Measurements from ENCODE around the gene CEP95. TPM values are rescaled to one million over a fixed set of nuclear protein-coding genes. Genes with fewer than 3 reads are reported as not detected.

CEP95 gene
- total RNA-seq, 1 experiment from 2014 or later: 77.0 TPM

- no peak overlapping the region for H3K4me2 ChIP-seq (ENCODE audit: low read length)
- no TSS peak for BruUV-seq (replicated peaks)
- peaks cover 58 to 60% of the 10 kb centered on the region in 2 experiments for H3K36me3 ChIP-seq (ENCODE audit: control insufficient read depth in 1 of 2, insufficient read depth in 2 of 2, low read length in 2 of 2)
- H3K9me2 ChIP-seq (ENCODE audit: insufficient read depth): no peaks in the 10 kb centered on the region
- intact Hi-C loops (cut with micrococcal nuclease): no loop called here
- RAD21 ChIA-PET (ENCODE audit: low non-redundant PET in 1 of 2, low total read pairs in 2 of 2, uncharacterized antibody in 2 of 2, unreplicated experiment in 2 of 2): no interaction called here
- H3K27me3 ChIP-seq (ENCODE audit: insufficient read depth, low read length): no peaks in the 10 kb centered on the region
- no peak overlapping the region for H3K27ac ChIP-seq (ENCODE audit: low read depth, low read length)
- ATAC-seq (no peak), DNase-seq (ENCODE audit: low read depth, low spot score) (no peak)
- H3K4me3 ChIP-seq (replicated peaks in 1 of 2; ENCODE audit: low read depth in 1 of 2, low read length in 2 of 2): no peak overlapping the region
- peaks cover 18 to 70% of the 10 kb centered on the region in 2 experiments for H3K4me1 ChIP-seq (ENCODE audit: control insufficient read depth in 1 of 2, insufficient read depth in 2 of 2, low read length in 2 of 2)
- TF ChIP-seq POLR2A (IDR thresholded peaks at IDR 0.05; ENCODE audit: borderline replicate concordance, extremely low read depth, insufficient read depth, insufficient read length) (no peak), EGR1 (IDR thresholded peaks at IDR 0.05; ENCODE audit: low read depth) (no peak), SP1 (IDR thresholded peaks at IDR 0.05; ENCODE audit: low read depth) (no peak), FOSL1 (IDR thresholded peaks at IDR 0.05; ENCODE audit: low read depth) (no peak), ELF1 (IDR thresholded peaks at IDR 0.05; ENCODE audit: borderline replicate concordance, low read depth) (no peak), JUND (IDR thresholded peaks at IDR 0.05) (no peak), SRF (IDR thresholded peaks at IDR 0.05; ENCODE audit: low read depth) (no peak), YY1 (IDR thresholded peaks at IDR 0.05; ENCODE audit: extremely low read depth, insufficient replicate concordance, low read depth, low read length) (no peak), TCF7L2 (IDR thresholded peaks at IDR 0.05; ENCODE audit: borderline replicate concordance, extremely low read depth, insufficient read depth, insufficient read length) (no peak), EZH2 (IDR thresholded peaks at IDR 0.05) (no peak)
- TF ChIP-seq, protein P1, sequence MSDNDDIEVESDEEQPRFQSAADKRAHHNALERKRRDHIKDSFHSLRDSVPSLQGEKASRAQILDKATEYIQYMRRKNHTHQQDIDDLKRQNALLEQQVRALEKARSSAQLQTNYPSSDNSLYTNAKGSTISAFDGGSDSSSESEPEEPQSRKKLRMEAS (IDR thresholded peaks at IDR 0.05): no peak
- TF ChIP-seq, protein P2, sequence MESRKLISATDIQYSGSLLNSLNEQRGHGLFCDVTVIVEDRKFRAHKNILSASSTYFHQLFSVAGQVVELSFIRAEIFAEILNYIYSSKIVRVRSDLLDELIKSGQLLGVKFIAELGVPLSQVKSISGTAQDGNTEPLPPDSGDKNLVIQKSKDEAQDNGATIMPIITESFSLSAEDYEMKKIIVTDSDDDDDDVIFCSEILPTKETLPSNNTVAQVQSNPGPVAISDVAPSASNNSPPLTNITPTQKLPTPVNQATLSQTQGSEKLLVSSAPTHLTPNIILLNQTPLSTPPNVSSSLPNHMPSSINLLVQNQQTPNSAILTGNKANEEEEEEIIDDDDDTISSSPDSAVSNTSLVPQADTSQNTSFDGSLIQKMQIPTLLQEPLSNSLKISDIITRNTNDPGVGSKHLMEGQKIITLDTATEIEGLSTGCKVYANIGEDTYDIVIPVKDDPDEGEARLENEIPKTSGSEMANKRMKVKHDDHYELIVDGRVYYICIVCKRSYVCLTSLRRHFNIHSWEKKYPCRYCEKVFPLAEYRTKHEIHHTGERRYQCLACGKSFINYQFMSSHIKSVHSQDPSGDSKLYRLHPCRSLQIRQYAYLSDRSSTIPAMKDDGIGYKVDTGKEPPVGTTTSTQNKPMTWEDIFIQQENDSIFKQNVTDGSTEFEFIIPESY (IDR thresholded peaks at IDR 0.05; ENCODE audit: extremely low read depth, insufficient replicate concordance, low read length): no peak
- peaks cover 79% of the 10 kb centered on the region for H3K79me2 ChIP-seq (ENCODE audit: insufficient read depth, low read length)
- H4K20me1 ChIP-seq (ENCODE audit: insufficient read depth): peaks cover 68% of the 10 kb centered on the region; the same call in 1 of the 2 replicates
- POLR2A ChIA-PET: no interaction called here
- no peaks in the 10 kb centered on the region for H3K9me3 ChIP-seq (ENCODE audit: control insufficient read depth in 1 of 2, insufficient read depth in 1 of 2, low read depth in 1 of 2, low read length in 2 of 2)
- H3K9ac ChIP-seq (ENCODE audit: low read length): no peak overlapping the region
- CTCF ChIA-PET: interaction anchor here (1.3 to 4.5 kb wide), 2 partner anchors 9 to 80 kb away, joined by 3 to 68 read pairs; no protein-coding TSS in a partner anchor
- H2AFZ ChIP-seq (ENCODE audit: low read depth, low read length, poor library complexity, severe bottlenecking): no peak overlapping the region
Measured at GRCh38 chr17:64500487-64500859, 6.3 kb upstream of the CEP95 start.

Data from HCT116 (cell line).